ENCODE data around the gene CDK5. TPM values are rescaled to one million over a fixed set of nuclear protein-coding genes. Genes with fewer than 3 reads are reported as not detected.
A peak's percentile ranks its signal among the peaks of the same experiment; 100 is the strongest.

Gene CDK5
- total RNA-seq, 6 donors from 2014 or later: 2.1 to 14.4 (median 10.1) TPM

- Histone ChIP-seq H3K36me3 (peaks cover 15 to 36% (median 28%) of the 10 kb centered on the region in 4 donors), H3K4me3 (peak overlapping the region in 2 of 4 donors; percentile 88 to 92), H3K27ac (peak overlapping the region; percentile 47 to 99 (median 76)), H3K9me3 (no peaks in the 10 kb centered on the region), H3K4me1 (peaks cover 38 to 62% (median 53%) of the 10 kb centered on the region in 4 donors), H3K27me3 (no peaks in the 10 kb centered on the region)
- TF ChIP-seq POLR2AphosphoS5 (IDR thresholded peaks at IDR 0.05): peak in 1 of 2 donors; percentile 17
- TF ChIP-seq EP300 (IDR thresholded peaks at IDR 0.05): no peak
- 52 to 60% methylated on average over 25 to 33 of the region's 33 CpGs for WGBS, 2 donors
- DNase-seq (peak; percentile 80 to 84), ATAC-seq (ENCODE audit: low FRiP score in 2 of 2) (peak in 1 of 2 donors; percentile 47)
Observed at GRCh38 chr7:151061213-151062110, 3.8 kb upstream of the CDK5 start.

GRCh38 chr7:151060416-151061212 is 2.9 kb upstream of the CDK5 start:
- DNase-seq: peak in 1 of 2 donors; percentile 72
- Histone ChIP-seq H3K27ac (peak overlapping the region; percentile 90 to 99 (median 96)), H3K36me3 (peaks cover 14 to 27% (median 20%) of the 10 kb centered on the region in 4 donors), H3K27me3 (no peaks in the 10 kb centered on the region), H3K4me3 (peak overlapping the region; percentile 86 to 98 (median 90)), H3K9me3 (no peaks in the 10 kb centered on the region), H3K4me1 (peaks cover 38 to 65% (median 54%) of the 10 kb centered on the region in 4 donors)
- WGBS, 2 donors: 10 to 13% methylated on average over 2 to 21 of the region's 21 CpGs
- TF ChIP-seq CTCF (IDR thresholded peaks at IDR 0.05): no peak
- no peak for TF ChIP-seq POLR2AphosphoS5 (IDR thresholded peaks at IDR 0.05)
- TF ChIP-seq POLR2A (IDR thresholded peaks at IDR 0.05): no peak
- ATAC-seq (ENCODE audit: low FRiP score in 2 of 2): no peak

- TF ChIP-seq POLR2A (IDR thresholded peaks at IDR 0.05): no peak
- peaks cover 38 to 65% (median 54%) of the 10 kb centered on the region in 4 donors for H3K4me1 ChIP-seq
- WGBS, 2 donors: 1 to 3% methylated on average over 10 to 17 of the region's 17 CpGs
- H3K36me3 ChIP-seq: peaks cover 9 to 22% (median 16%) of the 10 kb centered on the region in 4 donors
- DNase-seq (no peak), ATAC-seq (ENCODE audit: low FRiP score in 2 of 2) (no peak)
- H3K27ac ChIP-seq: peak overlapping the region; percentile 90 to 99 (median 96)
- H3K4me3 ChIP-seq: peak overlapping the region; percentile 86 to 98 (median 90)
- H3K27me3 ChIP-seq: no peaks in the 10 kb centered on the region
- H3K9me3 ChIP-seq: no peaks in the 10 kb centered on the region
Observed at GRCh38 chr7:151060113-151060415, 2.4 kb upstream of the CDK5 start.

GRCh38 chr7:151059367-151060112 is 1.8 kb upstream of the CDK5 start, which contains the start of gene SLC4A2:
Gene SLC4A2, plus strand, starts transcription at chr7:151059589. Its CDS starts 2,399 bp downstream, at chr7:151061988.
- peak within 1 kb of the TSS; percentile 86 to 98 (median 90) for H3K4me3 ChIP-seq
- H3K27ac ChIP-seq: peak within 1 kb of the TSS; percentile 90 to 99 (median 96)
- 0 to 1% methylated on average over 19 to 42 of the region's 75 CpGs for WGBS, 2 donors
- H3K36me3 ChIP-seq: peaks cover 3 to 16% (median 10%) of the 10 kb centered on the region in 4 donors
- ATAC-seq (ENCODE audit: low FRiP score in 2 of 2) (peak; percentile 31 to 79), DNase-seq (peak; percentile 81 to 97)
- H3K4me1 ChIP-seq: peaks cover 38 to 65% (median 54%) of the 10 kb centered on the region in 4 donors
- TF ChIP-seq POLR2AphosphoS5 (IDR thresholded peaks at IDR 0.05): peak; percentile 23 to 56
- TF ChIP-seq EP300 (IDR thresholded peaks at IDR 0.05): no peak
- peak in 1 of 4 donors; percentile 76 for TF ChIP-seq POLR2A (IDR thresholded peaks at IDR 0.05)
- peak; percentile 30 to 64 (median 56) for TF ChIP-seq CTCF (IDR thresholded peaks at IDR 0.05)
- H3K27me3 ChIP-seq: no peaks in the 10 kb centered on the region
- no peaks in the 10 kb centered on the region for H3K9me3 ChIP-seq

- Histone ChIP-seq H3K4me1 (peaks cover 38 to 64% (median 54%) of the 10 kb centered on the region in 4 donors), H3K4me3 (peak overlapping the region; percentile 34 to 92 (median 87)), H3K27me3 (no peaks in the 10 kb centered on the region), H3K9me3 (no peaks in the 10 kb centered on the region), H3K36me3 (peaks cover 0 to 10% (median 4%) of the 10 kb centered on the region in 4 donors), H3K27ac (peak overlapping the region; percentile 90 to 99 (median 96))
- no peak for ATAC-seq (ENCODE audit: low FRiP score in 2 of 2)
- DNase-seq: no peak
- WGBS, 2 donors: 5 to 6% methylated on average over 15 to 16 of the region's 18 CpGs
- TF ChIP-seq POLR2AphosphoS5 (IDR thresholded peaks at IDR 0.05) (no peak), CTCF (IDR thresholded peaks at IDR 0.05) (no peak), EP300 (IDR thresholded peaks at IDR 0.05) (no peak), POLR2A (IDR thresholded peaks at IDR 0.05) (no peak)
Observed at GRCh38 chr7:151058781-151059366, 1.2 kb upstream of the CDK5 start.

Measured in upper lobe of left lung (tissue), 6 donors.